A549 treated with RU486 at 1 μM for 4 hours (cell line): Measurements from ENCODE around the gene GANC. TPM values are rescaled to one million over a fixed set of nuclear protein-coding genes. Genes with fewer than 3 reads are reported as not detected.

Experiments
- total RNA-seq: library from RNA; stranded (reverse); fragments of 200-300 nt; extraction: Qiagen RNA extraction; gene quantifications from 5 replicates; pipeline ENCODE4 v1.2.3, GENCODE V29; 2022; ENCODE audit warnings: low read depth

GANC gene
- total RNA-seq, result 5.5 to 8.1 TPM (median 6.5 TPM) in 5 replicates

GRCh38 chr15:42272939-42273899 is at the start of gene GANC, which contains the start of gene TMEM87A:
Gene GANC, plus strand, starts transcription at chr15:42273201. Its CDS starts 1,281 bp downstream, at chr15:42274482.
Gene TMEM87A, minus strand, starts transcription at chr15:42273433. Its CDS starts 35 bp downstream, at chr15:42273398.

GRCh38 chr15:42359249-42359648 is 86.2 kb downstream of the GANC start, which contains the start of gene CAPN3:
Gene CAPN3, plus strand, starts transcription at chr15:42359501. Its CDS starts 305 bp downstream, at chr15:42359806.

Other genes with a start within 250 kb of the GANC start
- gene PLA2G4D, start 178.6 kb upstream of the GANC start, total RNA-seq, result not detected in 5 replicates
- gene PLA2G4F, start 116.6 kb upstream of the GANC start, total RNA-seq, result not detected in 5 replicates
- 14.7 to 17.1 TPM (median 14.9 TPM) in 5 replicates for gene VPS39, start 64.9 kb upstream of the GANC start, total RNA-seq
- gene TMEM87A, start 232 bp downstream of the GANC start, total RNA-seq, result 21.8 to 34.7 TPM (median 26.2 TPM) in 5 replicates
- gene CAPN3, start 86.3 kb downstream of the GANC start, total RNA-seq, result 0.22 to 0.87 TPM (median 0.43 TPM) in 4 of 5 replicates, not detected in the other
- 6.5 to 11.7 TPM (median 10.7 TPM) in 5 replicates for gene ZNF106, start 217.9 kb downstream of the GANC start, total RNA-seq
- 15.9 to 42.0 TPM (median 22.9 TPM) in 5 replicates for gene SNAP23, start 222.4 kb downstream of the GANC start, total RNA-seq